HFF-Myc (cell line): ENCODE measurements around the gene PTPRM.

Experiments
- DNase-seq: peaks from one replicate; pipeline ENCODE4 v3.0.0-alpha.2; 2011; ENCODE audit warnings: low read depth; ENCODE audit errors: extremely low read depth
- H3K4me3 ChIP-seq: replicated peaks from 2 replicates; pipeline ENCODE4 v1.5.1; 2011; ENCODE audit warnings: low read depth, mild to moderate bottlenecking, control low read depth, low read length
- TF ChIP-seq, protein P1 (sequence below): IDR thresholded peaks from 2 replicates; pipeline ENCODE4 v1.5.1; 2012; ENCODE audit warnings: mild to moderate bottlenecking, low read depth, low read length, control low read depth; ENCODE audit errors: missing control alignments

Gene PTPRM

DNA sequence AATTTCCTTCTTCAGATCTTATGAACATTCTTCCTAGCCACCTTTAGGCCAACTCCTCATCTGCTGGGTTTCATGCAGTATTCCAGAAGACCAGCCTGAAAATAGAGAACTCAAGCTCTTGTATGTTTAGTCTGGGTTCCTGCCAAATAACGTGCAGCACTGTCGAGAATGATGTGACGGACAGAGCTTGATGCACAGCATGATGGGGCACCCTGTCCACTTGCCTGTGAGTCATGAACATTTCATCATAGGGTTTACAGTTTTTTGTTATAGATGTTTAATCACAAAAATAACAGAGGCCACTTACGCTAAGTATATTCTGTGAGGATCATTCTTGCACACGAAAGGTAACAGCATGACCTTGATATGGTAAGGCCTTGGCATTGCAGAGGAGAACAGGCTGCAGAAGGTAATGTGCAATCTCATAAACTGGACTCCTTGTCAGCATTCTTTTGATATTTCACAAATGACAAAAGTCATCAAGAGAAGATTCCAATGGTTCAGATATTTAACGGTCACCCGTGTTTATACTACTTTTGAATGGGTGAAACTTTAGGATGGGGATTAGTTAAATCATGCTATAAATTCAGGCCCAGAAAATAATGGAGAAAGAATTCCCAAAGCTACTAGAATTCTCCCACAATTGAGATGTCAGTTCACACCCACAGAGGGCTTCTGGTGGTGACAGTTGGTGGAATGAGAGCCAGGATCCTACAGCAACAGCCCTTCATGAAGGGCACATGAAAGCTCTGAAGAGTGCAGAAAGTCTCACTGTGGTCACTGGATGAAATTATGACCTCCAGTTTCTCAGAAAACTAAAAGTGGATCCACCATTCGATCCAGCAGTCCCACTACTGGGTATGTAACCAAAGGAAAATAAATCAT, 646.0 kb downstream of the PTPRM start:
- TF ChIP-seq, protein P1, sequence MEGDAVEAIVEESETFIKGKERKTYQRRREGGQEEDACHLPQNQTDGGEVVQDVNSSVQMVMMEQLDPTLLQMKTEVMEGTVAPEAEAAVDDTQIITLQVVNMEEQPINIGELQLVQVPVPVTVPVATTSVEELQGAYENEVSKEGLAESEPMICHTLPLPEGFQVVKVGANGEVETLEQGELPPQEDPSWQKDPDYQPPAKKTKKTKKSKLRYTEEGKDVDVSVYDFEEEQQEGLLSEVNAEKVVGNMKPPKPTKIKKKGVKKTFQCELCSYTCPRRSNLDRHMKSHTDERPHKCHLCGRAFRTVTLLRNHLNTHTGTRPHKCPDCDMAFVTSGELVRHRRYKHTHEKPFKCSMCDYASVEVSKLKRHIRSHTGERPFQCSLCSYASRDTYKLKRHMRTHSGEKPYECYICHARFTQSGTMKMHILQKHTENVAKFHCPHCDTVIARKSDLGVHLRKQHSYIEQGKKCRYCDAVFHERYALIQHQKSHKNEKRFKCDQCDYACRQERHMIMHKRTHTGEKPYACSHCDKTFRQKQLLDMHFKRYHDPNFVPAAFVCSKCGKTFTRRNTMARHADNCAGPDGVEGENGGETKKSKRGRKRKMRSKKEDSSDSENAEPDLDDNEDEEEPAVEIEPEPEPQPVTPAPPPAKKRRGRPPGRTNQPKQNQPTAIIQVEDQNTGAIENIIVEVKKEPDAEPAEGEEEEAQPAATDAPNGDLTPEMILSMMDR: no peak
- DNase-seq: no peak
- no peak overlapping the region for H3K4me3 ChIP-seq

DNA sequence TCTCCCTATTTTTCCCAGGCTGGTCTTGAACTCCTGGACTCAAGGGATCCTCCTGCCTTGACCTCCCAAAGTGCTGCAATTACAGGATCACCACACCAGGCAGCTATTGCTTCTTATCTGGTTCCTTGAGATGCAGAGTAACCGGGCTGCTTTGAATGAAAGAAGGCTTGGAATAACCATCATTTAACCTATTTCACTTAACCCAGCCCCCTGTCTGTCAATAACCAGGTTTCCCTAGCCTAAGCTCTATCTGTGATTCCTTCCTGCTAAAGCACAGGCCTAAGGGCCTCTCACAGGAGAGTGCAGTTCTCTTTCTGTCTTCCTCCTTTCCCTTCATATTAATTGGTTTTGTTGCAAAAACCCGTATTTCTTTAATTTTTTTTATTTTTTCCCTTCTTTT, 648.6 kb downstream of the PTPRM start:
- H3K4me3 ChIP-seq: no peak overlapping the region
- no peak for DNase-seq
- TF ChIP-seq, protein P1: no peak

DNA sequence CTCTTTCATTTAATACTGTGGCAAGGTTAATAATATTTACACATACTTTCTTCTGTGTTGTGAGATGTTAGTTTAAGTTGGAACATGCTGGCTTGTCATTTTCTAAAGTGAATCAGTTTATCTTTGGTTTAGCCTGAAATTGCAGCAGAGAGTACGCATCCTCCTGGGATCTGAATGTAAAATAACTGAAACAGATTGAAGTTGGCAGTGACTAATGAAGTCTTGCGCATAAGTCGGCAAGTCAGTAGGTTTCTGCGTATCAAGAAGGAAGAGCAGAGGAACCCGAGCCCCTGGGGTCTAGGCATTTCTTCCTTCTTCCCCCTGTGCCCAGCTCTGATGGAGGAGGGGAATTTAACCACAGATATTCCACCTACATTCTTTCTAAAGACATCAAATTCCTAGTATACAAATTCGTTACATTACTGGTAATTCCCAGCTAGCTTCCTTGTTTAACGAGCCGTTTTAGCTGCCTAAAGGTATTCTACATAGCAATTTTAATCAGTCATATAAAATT, 650.0 kb downstream of the PTPRM start:
- DNase-seq: no peak
- no peak overlapping the region for H3K4me3 ChIP-seq
- TF ChIP-seq, protein P1: no peak

DNA sequence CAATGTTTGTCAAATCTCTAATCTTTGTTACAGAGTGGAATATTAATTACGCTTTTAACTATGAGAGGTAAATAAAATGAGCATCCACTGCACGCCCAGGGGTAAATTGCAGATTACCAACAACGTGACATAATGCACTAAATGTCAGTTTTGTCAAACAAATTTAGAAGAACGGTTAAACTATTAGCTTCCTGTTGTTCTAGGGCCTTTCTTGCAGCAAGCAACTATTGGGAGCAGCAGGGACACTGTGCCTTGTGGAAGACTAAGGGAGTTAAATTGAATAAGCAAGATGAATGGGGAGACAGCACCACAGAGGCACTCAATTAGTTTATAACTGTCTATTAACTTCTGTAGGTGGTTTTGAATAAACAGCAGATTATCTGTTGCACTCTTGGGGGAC, 651.1 kb downstream of the PTPRM start:
- no peak for DNase-seq
- H3K4me3 ChIP-seq: no peak overlapping the region
- TF ChIP-seq, protein P1: no peak

DNA sequence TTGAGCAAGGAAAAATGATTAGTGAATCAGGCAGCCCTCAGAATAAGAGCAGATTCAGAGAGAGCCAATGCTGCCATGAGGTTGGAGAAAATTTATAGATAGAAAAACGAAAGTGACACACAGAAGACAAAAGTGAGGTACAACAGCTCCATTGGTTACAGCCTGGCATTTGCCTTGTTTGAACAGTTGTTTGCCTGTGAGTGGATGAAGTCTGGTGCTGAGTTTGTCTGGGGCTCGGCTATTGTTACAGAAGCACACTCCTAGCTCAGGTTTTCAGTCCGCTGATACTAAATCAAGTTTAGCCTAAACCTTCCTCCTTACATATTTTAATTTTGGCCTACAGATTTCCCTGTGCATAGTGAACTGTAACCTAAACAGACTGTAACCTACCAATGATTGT, 654.3 kb downstream of the PTPRM start:
- no peak for DNase-seq
- no peak overlapping the region for H3K4me3 ChIP-seq
- TF ChIP-seq, protein P1: no peak

DNA sequence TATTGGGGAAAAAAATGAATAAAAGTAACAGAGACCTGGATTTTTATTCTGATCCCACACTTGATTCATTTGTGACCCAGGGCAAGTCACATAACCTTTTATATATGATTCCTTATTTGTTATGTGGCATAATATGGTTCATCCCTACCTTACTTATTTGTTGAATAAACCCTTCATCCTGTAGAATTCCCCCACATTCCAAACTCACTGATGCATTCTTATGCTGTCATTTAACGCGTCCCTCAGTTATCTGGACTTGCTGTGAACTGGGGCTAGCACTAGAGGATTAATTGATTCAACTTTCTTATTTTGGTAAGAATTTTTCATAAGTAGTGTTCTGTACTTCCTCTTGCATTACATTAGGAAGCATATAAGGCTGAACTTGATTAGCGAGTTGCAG, 657.5 kb downstream of the PTPRM start:
- TF ChIP-seq, protein P1: no peak
- no peak for DNase-seq
- H3K4me3 ChIP-seq: no peak overlapping the region

DNA sequence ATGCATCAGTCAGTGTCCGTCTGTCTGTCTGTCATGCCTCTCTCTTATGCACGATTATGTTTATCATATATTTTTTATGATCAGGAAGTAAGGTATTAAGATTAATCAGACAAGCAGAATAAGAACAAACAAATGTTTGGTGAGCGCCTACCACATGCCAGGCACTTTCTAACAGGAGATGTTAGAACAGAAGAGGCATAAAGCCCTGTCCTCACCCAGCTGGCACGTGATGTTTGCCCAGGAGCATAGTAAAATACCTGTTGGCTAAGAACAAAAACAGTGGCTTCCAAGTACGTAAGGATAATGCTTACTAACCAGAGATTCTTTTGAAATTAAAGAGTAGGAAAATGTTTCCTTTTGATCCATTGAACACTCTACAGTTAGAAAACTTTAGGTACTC, 661.9 kb downstream of the PTPRM start:
- TF ChIP-seq, protein P1: no peak
- H3K4me3 ChIP-seq: no peak overlapping the region
- DNase-seq: no peak
